Ovary (tissue), 3 donors: ENCODE data around the gene KCNMA1.

Source experiments
- POLR2A ChIP-seq: fragments of 450-650 bp; IDR thresholded peaks from one replicate; pipeline ENCODE4 v1.6.1; 2017; ENCODE audit warnings: antibody characterized with exemption, mild to moderate bottlenecking, moderate library complexity
- TF ChIP-seq, protein P1 (sequence below), 3 donors: fragments of 450-650 bp in 2 of 3; fragments of 200-600 bp in 1 of 3; IDR thresholded peaks; one replicate each; pipeline versions ENCODE4 v1.5.1 to v1.8.0; 2016 to 2022; ENCODE audit warnings: antibody characterized with exemption in 3 of 3, mild to moderate bottlenecking in 1 of 3
- donor health status: DM: no; HTN: no; CAD: no.

DNA sequence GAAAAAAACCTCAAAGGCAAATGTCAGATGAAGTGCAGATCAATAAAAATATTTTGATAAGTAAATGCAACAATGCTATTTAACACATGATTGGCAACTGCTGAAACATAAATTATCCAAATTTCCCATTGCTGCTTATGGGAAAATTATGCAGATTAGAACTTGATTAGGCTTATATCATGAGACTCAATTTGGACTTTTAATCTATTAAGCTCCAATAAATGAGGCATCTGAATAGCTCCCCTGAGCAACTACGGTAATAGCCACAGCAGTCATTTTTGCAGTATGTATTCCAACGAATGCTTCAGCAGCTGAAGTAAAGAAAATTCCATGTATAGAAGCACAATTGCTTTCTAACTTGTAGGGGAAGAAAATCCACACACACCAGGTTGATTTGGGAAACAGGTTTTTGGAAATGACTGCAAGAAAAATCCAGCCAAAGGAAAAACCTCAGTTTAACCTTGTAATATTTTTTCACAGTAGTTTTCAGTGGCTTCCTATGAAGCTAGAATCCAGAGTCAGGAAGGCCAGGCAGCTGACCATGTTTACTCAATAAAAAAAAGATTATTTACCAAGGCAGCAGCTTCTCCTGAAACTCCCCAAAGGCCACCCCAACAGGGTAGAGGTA is 716.1 kb downstream of the KCNMA1 start:
- TF ChIP-seq, protein P1, sequence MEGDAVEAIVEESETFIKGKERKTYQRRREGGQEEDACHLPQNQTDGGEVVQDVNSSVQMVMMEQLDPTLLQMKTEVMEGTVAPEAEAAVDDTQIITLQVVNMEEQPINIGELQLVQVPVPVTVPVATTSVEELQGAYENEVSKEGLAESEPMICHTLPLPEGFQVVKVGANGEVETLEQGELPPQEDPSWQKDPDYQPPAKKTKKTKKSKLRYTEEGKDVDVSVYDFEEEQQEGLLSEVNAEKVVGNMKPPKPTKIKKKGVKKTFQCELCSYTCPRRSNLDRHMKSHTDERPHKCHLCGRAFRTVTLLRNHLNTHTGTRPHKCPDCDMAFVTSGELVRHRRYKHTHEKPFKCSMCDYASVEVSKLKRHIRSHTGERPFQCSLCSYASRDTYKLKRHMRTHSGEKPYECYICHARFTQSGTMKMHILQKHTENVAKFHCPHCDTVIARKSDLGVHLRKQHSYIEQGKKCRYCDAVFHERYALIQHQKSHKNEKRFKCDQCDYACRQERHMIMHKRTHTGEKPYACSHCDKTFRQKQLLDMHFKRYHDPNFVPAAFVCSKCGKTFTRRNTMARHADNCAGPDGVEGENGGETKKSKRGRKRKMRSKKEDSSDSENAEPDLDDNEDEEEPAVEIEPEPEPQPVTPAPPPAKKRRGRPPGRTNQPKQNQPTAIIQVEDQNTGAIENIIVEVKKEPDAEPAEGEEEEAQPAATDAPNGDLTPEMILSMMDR (IDR thresholded peaks at IDR 0.05) = no peak
- TF ChIP-seq POLR2A = no peak
